ENCODE data around the gene PPP1CB. TPM values are rescaled to one million over a fixed set of nuclear protein-coding genes. Genes with fewer than 3 reads are reported as not detected.

The PPP1CB gene
- total RNA-seq, 4 donors from 2014 or later = 139 to 262 (median 176) TPM

GRCh38 chr2:28709101-28709500 is 42.5 kb upstream of the PPP1CB start:
- ATAC-seq (ENCODE audit: low FRiP score) = no peak
- no peak for DNase-seq (ENCODE audit: low spot score)
- TF ChIP-seq, protein P1, sequence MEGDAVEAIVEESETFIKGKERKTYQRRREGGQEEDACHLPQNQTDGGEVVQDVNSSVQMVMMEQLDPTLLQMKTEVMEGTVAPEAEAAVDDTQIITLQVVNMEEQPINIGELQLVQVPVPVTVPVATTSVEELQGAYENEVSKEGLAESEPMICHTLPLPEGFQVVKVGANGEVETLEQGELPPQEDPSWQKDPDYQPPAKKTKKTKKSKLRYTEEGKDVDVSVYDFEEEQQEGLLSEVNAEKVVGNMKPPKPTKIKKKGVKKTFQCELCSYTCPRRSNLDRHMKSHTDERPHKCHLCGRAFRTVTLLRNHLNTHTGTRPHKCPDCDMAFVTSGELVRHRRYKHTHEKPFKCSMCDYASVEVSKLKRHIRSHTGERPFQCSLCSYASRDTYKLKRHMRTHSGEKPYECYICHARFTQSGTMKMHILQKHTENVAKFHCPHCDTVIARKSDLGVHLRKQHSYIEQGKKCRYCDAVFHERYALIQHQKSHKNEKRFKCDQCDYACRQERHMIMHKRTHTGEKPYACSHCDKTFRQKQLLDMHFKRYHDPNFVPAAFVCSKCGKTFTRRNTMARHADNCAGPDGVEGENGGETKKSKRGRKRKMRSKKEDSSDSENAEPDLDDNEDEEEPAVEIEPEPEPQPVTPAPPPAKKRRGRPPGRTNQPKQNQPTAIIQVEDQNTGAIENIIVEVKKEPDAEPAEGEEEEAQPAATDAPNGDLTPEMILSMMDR (IDR thresholded peaks at IDR 0.05) = no peak

DNA sequence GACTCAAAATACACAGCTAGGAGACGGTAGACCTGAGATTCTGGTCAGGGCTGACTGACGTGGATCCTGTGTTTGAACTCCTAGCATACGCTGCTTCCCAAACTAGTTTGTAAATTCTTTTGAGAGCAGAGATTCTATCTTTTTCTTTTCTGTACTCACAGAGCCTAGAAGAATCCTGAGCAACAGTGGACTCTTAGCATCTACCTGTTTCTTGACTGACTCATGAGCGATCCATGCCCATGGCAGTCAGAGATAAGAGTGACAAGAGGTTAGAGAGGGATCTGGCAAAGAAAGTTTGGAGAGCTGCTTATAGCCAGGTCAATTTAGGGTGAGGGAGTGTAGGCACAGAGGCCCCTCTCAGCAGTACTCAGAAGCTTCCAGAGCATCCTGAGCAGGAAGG is 41.1 kb upstream of the PPP1CB start:
- DNase-seq (ENCODE audit: low spot score) (no peak), ATAC-seq (ENCODE audit: low FRiP score) (no peak)
- TF ChIP-seq, protein P1 (IDR thresholded peaks at IDR 0.05) = no peak

DNA sequence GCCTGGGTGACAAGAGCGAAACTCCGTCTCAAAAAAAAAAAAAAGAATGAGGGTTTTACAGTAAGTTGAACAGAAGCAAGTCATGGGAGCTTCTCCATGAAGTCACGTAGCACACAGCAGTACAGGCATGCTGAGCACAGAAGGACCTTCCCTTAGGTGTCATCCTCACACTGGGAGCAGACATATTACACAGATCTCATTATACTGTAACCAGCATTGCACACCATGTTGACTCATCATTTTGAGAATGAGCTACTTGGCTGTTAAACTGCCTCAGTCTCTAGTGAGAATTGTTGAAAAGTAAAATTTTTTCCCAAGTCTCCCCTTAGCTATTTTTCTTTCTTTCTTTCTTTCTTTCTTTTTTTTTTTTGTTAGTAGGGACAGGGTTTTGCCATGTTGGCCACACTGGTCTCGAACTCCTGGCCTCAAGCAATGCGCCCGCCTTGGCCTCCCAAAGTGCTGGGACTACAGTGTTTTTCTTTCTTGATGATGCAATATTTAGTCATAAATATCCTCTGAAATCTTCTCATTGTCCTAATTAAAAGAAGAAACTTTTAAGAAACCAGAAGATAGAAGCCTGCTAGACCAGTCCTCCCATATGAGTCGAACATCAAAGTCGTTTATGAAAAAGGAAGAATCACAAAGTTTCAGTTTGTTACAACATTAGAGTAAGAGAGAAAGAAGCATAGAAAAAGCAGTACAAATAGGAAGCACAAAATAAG is 37.9 kb upstream of the PPP1CB start:
- DNase-seq (ENCODE audit: low spot score) (no peak), ATAC-seq (ENCODE audit: low FRiP score) (no peak)
- TF ChIP-seq, protein P1 (IDR thresholded peaks at IDR 0.05) = no peak

DNA sequence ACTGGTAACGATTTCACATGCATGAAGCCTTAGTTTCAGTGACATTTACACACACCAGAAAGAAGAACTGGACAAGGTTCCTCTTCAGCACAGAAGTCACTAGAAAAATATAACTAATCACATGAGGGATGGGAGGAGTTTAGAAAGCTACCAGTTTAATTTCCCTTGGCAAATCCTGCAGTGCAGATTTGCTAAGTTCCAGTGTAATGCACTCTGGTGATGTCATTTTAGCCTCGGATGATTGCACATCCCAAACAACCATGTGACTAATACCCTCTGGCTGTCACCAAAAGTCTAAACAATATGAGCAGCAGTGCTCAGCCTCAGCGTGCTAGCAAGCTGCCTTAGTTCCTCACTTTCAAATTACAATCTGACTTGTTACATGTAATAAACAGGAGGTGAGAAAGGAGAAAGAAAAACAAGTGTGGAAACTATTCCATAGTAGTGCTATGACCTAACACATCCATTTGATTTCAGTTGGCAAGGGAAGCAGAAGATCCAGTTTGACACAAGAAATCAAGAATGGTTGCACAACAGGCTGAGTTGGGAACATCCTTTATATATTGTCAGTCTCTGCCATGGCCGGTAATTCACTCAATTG is 35.3 kb upstream of the PPP1CB start:
- DNase-seq (ENCODE audit: low spot score) (no peak), ATAC-seq (ENCODE audit: low FRiP score) (peak; percentile 75)
- TF ChIP-seq, protein P1 (IDR thresholded peaks at IDR 0.05) = no peak

DNA sequence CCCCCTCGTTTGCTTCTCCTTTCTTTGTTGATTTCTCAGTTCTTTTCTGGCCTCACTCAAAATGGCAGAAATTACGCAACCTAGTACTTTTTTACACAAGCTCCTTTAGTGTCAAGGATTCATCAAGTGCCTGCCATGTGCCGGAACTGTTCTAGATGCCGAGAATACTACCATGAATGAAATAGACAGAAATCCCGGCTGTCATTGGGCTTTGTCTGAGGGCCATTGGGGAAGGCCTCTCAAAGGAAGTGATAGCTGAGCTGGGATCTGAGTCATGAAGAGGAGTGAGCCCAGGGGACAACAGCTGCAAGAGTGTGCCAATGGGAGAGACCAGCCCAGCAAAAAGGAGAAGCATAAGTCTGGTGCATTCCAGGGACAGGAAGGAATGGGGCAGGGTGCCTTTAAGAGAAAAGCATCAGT is 34.3 kb upstream of the PPP1CB start:
- ATAC-seq (ENCODE audit: low FRiP score) (peak; percentile 39), DNase-seq (ENCODE audit: low spot score) (peak; percentile 32)
- TF ChIP-seq, protein P1 (IDR thresholded peaks at IDR 0.05) = no peak

GRCh38 chr2:28720345-28720744 is 31.3 kb upstream of the PPP1CB start:
- DNase-seq (ENCODE audit: low spot score) (no peak), ATAC-seq (ENCODE audit: low FRiP score) (no peak)
- TF ChIP-seq, protein P1 (IDR thresholded peaks at IDR 0.05) = no peak

All from omental fat pad (tissue), 4 donors.